B cell (primary cell): ENCODE measurements around the gene FAF1. TPM values are rescaled to one million over a fixed set of nuclear protein-coding genes. Genes with fewer than 3 reads are reported as not detected.

ENCODE experiments used
- ATAC-seq: fragments of 200-7000 bp; cut with Tn5 transposase; one replicate; pipeline ENCODE4 v1.10.0; 2021; ENCODE audit warnings: low read depth, mild to moderate bottlenecking, moderate number of reproducible peaks, moderate library complexity
- CTCF ChIA-PET: fragments of 350-600 bp; sonication (Branson Sonifier 250); formaldehyde crosslinking; loops from one replicate; lab custom pipeline; 2021; ENCODE audit warnings: antibody characterized with exemption, inconsistent platforms; lab: Charles Lee
- POLR2A ChIA-PET: fragments of 350-600 bp; sonication (Branson Sonifier 250); formaldehyde crosslinking; loops from one replicate; lab custom pipeline; 2021; ENCODE audit warnings: antibody characterized with exemption; lab: Charles Lee
- DNase-seq: peaks from one replicate; pipeline ENCODE4 v3.0.0; 2013
- H2AFZ ChIP-seq: 2 replicates; pipeline ENCODE4 v1.6.1; 2012; ENCODE audit warnings: mild to moderate bottlenecking, low read depth, low read length; ENCODE audit not compliant: insufficient read depth, poor library complexity, severe bottlenecking
- H3K27ac ChIP-seq, 2 donors: 1 replicate in 1 of 2; 2 replicates in 1 of 2; pipeline ENCODE4 v1.5.1; 2012 to 2013; ENCODE audit warnings: low read length in 2 of 2, mild to moderate bottlenecking in 2 of 2, moderate library complexity in 1 of 2
- H3K27me3 ChIP-seq, 4 experiments: fragments of 200-600 bp in 1 of 4; sonication (generic) in 1 of 4; replicated peaks in 1 of 4; 1 replicate in 2 of 4; 2 replicates in 2 of 4; pipeline versions ENCODE4 v1.6.1 to v1.7.0; 2013 to 2016; ENCODE audit warnings: low read length in 3 of 4, mild to moderate bottlenecking in 2 of 4, mixed read lengths in 1 of 4, moderate library complexity in 1 of 4; ENCODE audit not compliant: insufficient read depth in 4 of 4, control insufficient read depth in 3 of 4; ENCODE audit errors: control extremely low read depth in 1 of 4
- H3K36me3 ChIP-seq, 2 experiments: replicated peaks in 1 of 2; 1 replicate in 1 of 2; 2 replicates in 1 of 2; pipeline versions ENCODE4 v1.6.1 to v1.7.1; 2013; ENCODE audit warnings: low read length in 1 of 2; ENCODE audit not compliant: insufficient read depth in 2 of 2, control insufficient read depth in 1 of 2; ENCODE audit errors: control extremely low read depth in 1 of 2, extremely low read depth in 1 of 2
- H3K4me1 ChIP-seq, 2 donors: fragments of 200-600 bp in 1 of 2; sonication (generic) in 1 of 2; 1 replicate in 1 of 2; 2 replicates in 1 of 2; pipeline versions ENCODE4 v1.5.1 to v1.6.1; 2013 to 2017; ENCODE audit warnings: low read length in 2 of 2; ENCODE audit not compliant: control insufficient read depth in 2 of 2, insufficient read depth in 2 of 2
- H3K4me2 ChIP-seq: replicated peaks from 2 replicates; pipeline ENCODE3; 2012; ENCODE audit warnings: mild to moderate bottlenecking, low read depth, low read length; ENCODE audit not compliant: poor library complexity, severe bottlenecking
- H3K4me3 ChIP-seq, 5 experiments: fragments of 200-600 bp in 1 of 5; sonication (generic) in 1 of 5; 1 replicate in 3 of 5; 2 replicates in 2 of 5; pipeline versions ENCODE4 v1.5.1 to v1.7.0; 2011 to 2016; ENCODE audit warnings: low read length in 4 of 5, mild to moderate bottlenecking in 4 of 5, low read depth in 2 of 5, control low read depth in 1 of 5, moderate library complexity in 1 of 5; ENCODE audit not compliant: insufficient read depth in 1 of 5; ENCODE audit errors: control extremely low read depth in 1 of 5, extremely low read depth in 1 of 5
- H3K79me2 ChIP-seq: fragments of 200-600 bp; sonication (generic); one replicate; pipeline ENCODE4 v1.6.0; 2016; ENCODE audit warnings: low read length; ENCODE audit not compliant: control insufficient read depth, insufficient read depth
- H3K9ac ChIP-seq: fragments of 200-600 bp; sonication (generic); 2 replicates; pipeline ENCODE4 v1.6.1; 2017; ENCODE audit warnings: mild to moderate bottlenecking, low read length, moderate library complexity
- H3K9me3 ChIP-seq, 3 donors: one replicate each; pipeline versions ENCODE4 v1.6.1 to v1.7.1; 2013; ENCODE audit warnings: low read length in 2 of 3; ENCODE audit not compliant: control insufficient read depth in 2 of 3, insufficient read depth in 1 of 3; ENCODE audit errors: control extremely low read depth in 1 of 3
- H4K20me1 ChIP-seq: 2 replicates; pipeline ENCODE4 v1.6.0; 2012; ENCODE audit warnings: mild to moderate bottlenecking, low read length; ENCODE audit not compliant: insufficient read depth, control insufficient read depth, poor library complexity, severe bottlenecking
- H3K27ac Mint-ChIP-seq: one replicate; pipeline ENCODE4 v1.8.0; 2021; ENCODE audit warnings: mixed read lengths
- H3K27me3 Mint-ChIP-seq: one replicate; pipeline ENCODE4 v1.8.0; 2021; ENCODE audit warnings: mixed read lengths
- H3K4me1 Mint-ChIP-seq: one replicate; pipeline ENCODE4 v1.8.0; 2021; ENCODE audit warnings: mixed read lengths
- H3K4me3 Mint-ChIP-seq: one replicate; pipeline ENCODE4 v1.8.0; 2021; ENCODE audit warnings: mixed read lengths
- H3K9me3 Mint-ChIP-seq: one replicate; pipeline ENCODE4 v1.8.0; 2022; ENCODE audit warnings: mixed read lengths; ENCODE audit not compliant: insufficient read depth
- EZH2 ChIP-seq: IDR thresholded peaks from 2 replicates; pipeline ENCODE4 v1.6.1; 2012; ENCODE audit warnings: borderline replicate concordance, low read depth, mild to moderate bottlenecking, moderate library complexity, low read length; ENCODE audit not compliant: insufficient read depth, poor library complexity, severe bottlenecking
- WGBS: methylation state at CpG from one replicate; pipeline ENCODE4 v1.1.5; 2013; ENCODE audit warnings: missing lambda C conversion rate; ENCODE audit not compliant: insufficient coverage; 5-methylcytosine and 5-hydroxymethylcytosine counted together
- intact Hi-C: fragments of 100-400 bp; cut with micrococcal nuclease; formaldehyde crosslinking; loops from one replicate; pipeline ENCODE4 v1.10.0; 2022
- polyA plus RNA-seq: library from polyadenylated mRNA; depleted of rRNA; stranded (reverse); fragments of >200 nt; gene quantifications from 2 replicates; pipeline ENCODE4 v1.2.3, GENCODE V29; 2012
- total RNA-seq, 2 donors: library from RNA; stranded (reverse); fragments of 120-200 nt in 1 of 2; gene quantifications; 1 replicate in 1 of 2; 2 replicates in 1 of 2; pipeline versions ENCODE4 v1.2.3 to v1.2.4, GENCODE V29; 2013 to 2022
- TF ChIP-seq, protein P1 (sequence below): fragments of 200-600 bp; IDR thresholded peaks from one replicate; pipeline ENCODE4 v1.8.0; 2022; ENCODE audit warnings: antibody characterized with exemption, mild to moderate bottlenecking

FAF1 gene
- total and polyA plus RNA-seq, 2 donors (not counting 1 experiment from before 2014, with no cell fraction given), result 10.1 to 58.4 TPM

DNA sequence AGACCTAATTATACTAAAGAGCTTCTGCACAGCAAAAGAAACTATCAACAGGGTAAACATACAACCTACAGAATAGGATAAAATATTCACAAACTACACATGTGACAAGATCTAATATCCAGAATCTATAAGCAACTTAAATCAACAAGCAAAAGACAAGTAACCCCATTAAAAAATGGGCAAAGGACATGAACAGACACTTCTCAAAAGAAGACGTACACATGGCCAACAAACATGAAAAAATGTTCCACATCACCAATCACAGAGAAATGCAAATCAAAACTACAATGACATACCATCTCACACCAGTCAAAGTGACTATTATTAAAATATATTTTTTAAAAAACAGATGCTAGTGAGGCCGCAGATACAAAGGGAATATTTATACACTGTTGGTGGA lies 99.8 kb downstream of the FAF1 start:
- no peak for TF ChIP-seq EZH2
- TF ChIP-seq, protein P1, sequence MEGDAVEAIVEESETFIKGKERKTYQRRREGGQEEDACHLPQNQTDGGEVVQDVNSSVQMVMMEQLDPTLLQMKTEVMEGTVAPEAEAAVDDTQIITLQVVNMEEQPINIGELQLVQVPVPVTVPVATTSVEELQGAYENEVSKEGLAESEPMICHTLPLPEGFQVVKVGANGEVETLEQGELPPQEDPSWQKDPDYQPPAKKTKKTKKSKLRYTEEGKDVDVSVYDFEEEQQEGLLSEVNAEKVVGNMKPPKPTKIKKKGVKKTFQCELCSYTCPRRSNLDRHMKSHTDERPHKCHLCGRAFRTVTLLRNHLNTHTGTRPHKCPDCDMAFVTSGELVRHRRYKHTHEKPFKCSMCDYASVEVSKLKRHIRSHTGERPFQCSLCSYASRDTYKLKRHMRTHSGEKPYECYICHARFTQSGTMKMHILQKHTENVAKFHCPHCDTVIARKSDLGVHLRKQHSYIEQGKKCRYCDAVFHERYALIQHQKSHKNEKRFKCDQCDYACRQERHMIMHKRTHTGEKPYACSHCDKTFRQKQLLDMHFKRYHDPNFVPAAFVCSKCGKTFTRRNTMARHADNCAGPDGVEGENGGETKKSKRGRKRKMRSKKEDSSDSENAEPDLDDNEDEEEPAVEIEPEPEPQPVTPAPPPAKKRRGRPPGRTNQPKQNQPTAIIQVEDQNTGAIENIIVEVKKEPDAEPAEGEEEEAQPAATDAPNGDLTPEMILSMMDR, result no peak
- no CpG with 5 or more reads among the region's 2 CpGs for WGBS
- ChIA-PET POLR2A (no interaction called here), CTCF (no interaction called here)
- Histone ChIP-seq H4K20me1 (no peaks in the 10 kb centered on the region), H3K27ac (no peak overlapping the region), H3K4me1 (no peaks in the 10 kb centered on the region), H3K36me3 (peaks cover 0 to 2% of the 10 kb centered on the region in 2 experiments), H3K9me3 (peaks cover 0 to 20% (median 3%) of the 10 kb centered on the region in 3 donors), H3K4me2 (no peak overlapping the region), H3K79me2 (peaks cover 47% of the 10 kb centered on the region), H3K27me3 (no peaks in the 10 kb centered on the region), H2AFZ (no peak overlapping the region), H3K4me3 (no peak overlapping the region), H3K9ac (no peak overlapping the region)
- DNase-seq, result no peak
- no peak overlapping the region for H3K4me3 Mint-ChIP-seq
- intact Hi-C loops, result no loop called here
- H3K27me3 Mint-ChIP-seq, result no peaks in the 10 kb centered on the region
- no peak overlapping the region for H3K27ac Mint-ChIP-seq
- peaks cover 11% of the 10 kb centered on the region for H3K4me1 Mint-ChIP-seq
- H3K9me3 Mint-ChIP-seq, result peaks cover 10% of the 10 kb centered on the region
- ATAC-seq, result no peak

DNA sequence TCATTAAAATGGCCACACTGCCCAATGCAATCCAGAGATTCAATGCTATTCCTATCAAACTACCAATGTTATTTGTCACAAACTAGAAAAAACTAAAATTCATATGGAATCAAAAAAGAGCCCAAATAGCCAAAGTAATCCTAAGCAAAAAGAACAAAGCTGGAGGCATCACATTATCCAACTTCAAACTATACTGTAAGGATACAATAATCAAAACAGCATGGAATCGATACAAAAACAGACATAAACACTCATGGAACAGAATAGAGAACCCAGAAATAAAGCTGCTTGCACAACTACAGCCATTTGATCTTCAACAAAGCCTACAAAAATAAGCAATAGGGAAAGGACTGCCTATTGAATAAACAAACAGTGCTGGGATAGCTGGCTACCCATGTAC lies 100.4 kb downstream of the FAF1 start:
- Histone ChIP-seq H3K9me3 (peaks cover 0 to 20% (median 3%) of the 10 kb centered on the region in 3 donors), H3K27me3 (no peaks in the 10 kb centered on the region), H3K4me3 (no peak overlapping the region), H3K36me3 (peaks cover 0 to 2% of the 10 kb centered on the region in 2 experiments), H3K27ac (no peak overlapping the region), H3K79me2 (peaks cover 47% of the 10 kb centered on the region), H4K20me1 (no peaks in the 10 kb centered on the region), H2AFZ (no peak overlapping the region), H3K4me1 (no peaks in the 10 kb centered on the region), H3K4me2 (no peak overlapping the region), H3K9ac (no peak overlapping the region)
- ChIA-PET POLR2A (no interaction called here), CTCF (no interaction called here)
- no CpG with 5 or more reads among the region's 1 CpG for WGBS
- DNase-seq (no peak), ATAC-seq (no peak)
- no peak overlapping the region for H3K27ac Mint-ChIP-seq
- intact Hi-C loops, result no loop called here
- no peak for TF ChIP-seq EZH2
- TF ChIP-seq, protein P1, result no peak
- peaks cover 11% of the 10 kb centered on the region for H3K4me1 Mint-ChIP-seq
- H3K9me3 Mint-ChIP-seq, result peaks cover 10% of the 10 kb centered on the region
- H3K4me3 Mint-ChIP-seq, result no peak overlapping the region
- H3K27me3 Mint-ChIP-seq, result no peaks in the 10 kb centered on the region
